Right ventricle myocardium superior (tissue), 1 donor: ENCODE measurements around the gene HCFC1. TPM values are rescaled to one million over a fixed set of nuclear protein-coding genes. Genes with fewer than 3 reads are reported as not detected.
"Not testable (repeated sequence)": the region's sequence is repeated elsewhere in the genome, so short reads cannot be mapped to it uniquely, and the experiment has no call there.

ENCODE experiments used
- ATAC-seq: fragments of 200-7000 bp; cut with Tn5 transposase; one replicate; pipeline ENCODE4 v1.9.1; 2020; ENCODE audit warnings: mild to moderate bottlenecking; ENCODE audit not compliant: poor library complexity
- DNase-seq: peaks from one replicate; pipeline ENCODE4 v3.0.0-alpha.2; 2020
- intact Hi-C: fragments of 100-400 bp; cut with DNase I; formaldehyde crosslinking; loops from one replicate; pipeline ENCODE4 v1.11.2; 2022
- total RNA-seq: library from RNA; stranded (reverse); fragmentation: NEBNext Ultra II Directional; extraction: Animal tissue kit (Norgen Biotek cat#: 25700); gene quantifications from one replicate; pipeline ENCODE4 v1.2.1, GENCODE V29; 2021
- donor health status: DM: no; HTN: yes; CAD: no; lungs with severe emphysema.

HCFC1 gene
- total RNA-seq, 1 donor from 2014 or later = 24.7 TPM

GRCh38 chrX:154011376-154012335, 40.0 kb upstream of the HCFC1 start:
- no peak for ATAC-seq

GRCh38 chrX:154010330-154011087, 38.9 kb upstream of the HCFC1 start:
- intact Hi-C loops = no loop called here
- ATAC-seq (no peak), DNase-seq (no peak)

More at GRCh38 chrX:154011376-154012335, 40.0 kb upstream of the HCFC1 start:
- DNase-seq = no peak
- intact Hi-C loops = no loop called here

GRCh38 chrX:154008521-154008920, 36.9 kb upstream of the HCFC1 start:
- DNase-seq (no peak), ATAC-seq (no peak)
- intact Hi-C loops = no loop called here

GRCh38 chrX:154006947-154007346, 35.3 kb upstream of the HCFC1 start:
- ATAC-seq (no peak), DNase-seq (no peak)
- intact Hi-C loops = no loop called here

- DNase-seq = no peak
- ATAC-seq = no peak
- intact Hi-C loops = no loop called here
These were observed 32.7 kb upstream of the HCFC1 start for GRCh38 chrX:154004315-154004714.

DNA sequence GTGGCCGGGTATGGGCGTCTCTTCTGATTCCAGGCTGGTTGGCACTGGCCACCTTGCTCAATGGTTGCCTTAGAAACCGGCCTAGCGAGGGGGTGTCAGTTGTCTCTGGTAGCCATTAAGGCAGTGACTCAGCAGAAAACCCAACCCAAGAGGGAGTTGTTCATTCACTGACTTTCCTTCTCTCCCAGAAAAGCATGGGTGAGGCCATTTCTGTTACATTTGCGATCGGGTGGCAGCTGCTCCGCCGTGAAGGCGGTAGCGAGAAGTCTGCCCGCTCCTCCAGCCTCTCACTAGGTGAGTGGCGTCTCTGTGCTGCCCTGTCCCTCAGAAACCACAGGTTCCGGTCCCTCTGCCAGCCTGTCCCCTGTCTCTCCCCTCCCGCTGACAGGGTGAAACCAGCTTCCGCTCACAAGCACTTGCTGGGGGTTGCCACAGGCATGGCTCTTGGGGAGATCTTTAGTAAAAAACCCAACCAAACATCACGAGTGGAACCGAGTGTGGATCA, 30.6 kb upstream of the HCFC1 start:
- DNase-seq (peak; percentile 55), ATAC-seq (peak; percentile 52)
- intact Hi-C loops = no loop called here

GRCh38 chrX:154000051-154000450, 28.4 kb upstream of the HCFC1 start:
- DNase-seq = no peak
- no peak for ATAC-seq
- intact Hi-C loops = no loop called here

DNA sequence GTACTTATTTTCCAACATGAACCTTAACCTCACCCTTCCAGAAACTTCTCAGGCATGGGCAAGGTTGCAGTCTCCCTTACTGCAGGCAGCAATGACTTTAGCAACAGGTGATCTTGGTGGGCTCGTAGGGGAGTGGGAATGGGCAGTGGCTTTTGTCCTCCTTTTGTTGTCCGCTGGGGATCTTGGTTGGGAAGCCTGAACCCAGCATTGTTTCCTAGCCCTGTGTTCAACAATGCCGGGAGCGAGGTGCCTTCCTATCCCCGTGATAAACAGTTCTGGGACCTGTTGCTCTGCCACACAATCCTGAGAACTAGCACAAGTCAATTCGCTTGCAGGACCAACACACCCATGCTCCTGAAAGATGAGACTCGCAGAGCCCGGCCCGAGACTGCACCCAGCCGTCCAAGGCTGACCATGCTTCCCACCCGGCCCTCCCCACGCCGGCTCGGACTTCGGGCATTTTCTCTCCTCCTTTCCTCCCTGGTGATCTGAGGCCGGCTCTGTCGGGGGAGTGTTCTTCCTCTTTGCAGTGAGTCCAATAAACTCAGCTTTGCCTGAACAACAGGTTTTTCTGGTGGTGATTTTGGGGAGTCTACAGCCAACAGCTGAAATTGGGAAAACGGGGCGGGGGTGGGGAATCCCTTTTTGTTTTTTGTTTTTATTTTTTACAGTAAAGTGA, 27.9 kb upstream of the HCFC1 start:
- DNase-seq = no peak
- ATAC-seq = no peak
- intact Hi-C loops = no loop called here

DNA sequence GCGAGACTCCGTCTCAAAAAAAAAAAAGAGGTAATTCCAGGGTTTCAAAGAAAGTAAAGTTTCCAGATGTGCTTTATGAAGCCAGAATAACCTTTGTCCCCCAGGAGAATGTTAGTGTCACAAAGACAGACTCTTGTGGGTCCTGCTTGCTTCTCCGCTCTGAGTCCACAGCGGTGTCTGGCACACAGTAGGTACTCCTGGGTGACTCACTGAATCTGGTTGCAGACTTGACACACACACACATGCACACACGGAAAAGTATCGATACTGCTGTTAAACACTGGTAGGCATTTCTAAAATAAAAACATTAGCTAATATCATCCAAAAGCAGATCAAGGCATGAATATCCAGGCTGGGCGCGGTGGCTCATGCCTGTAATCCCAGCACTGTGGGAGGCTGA, 23.9 kb upstream of the HCFC1 start:
- intact Hi-C loops = no loop called here
- no peak for DNase-seq
- ATAC-seq = no peak

DNA sequence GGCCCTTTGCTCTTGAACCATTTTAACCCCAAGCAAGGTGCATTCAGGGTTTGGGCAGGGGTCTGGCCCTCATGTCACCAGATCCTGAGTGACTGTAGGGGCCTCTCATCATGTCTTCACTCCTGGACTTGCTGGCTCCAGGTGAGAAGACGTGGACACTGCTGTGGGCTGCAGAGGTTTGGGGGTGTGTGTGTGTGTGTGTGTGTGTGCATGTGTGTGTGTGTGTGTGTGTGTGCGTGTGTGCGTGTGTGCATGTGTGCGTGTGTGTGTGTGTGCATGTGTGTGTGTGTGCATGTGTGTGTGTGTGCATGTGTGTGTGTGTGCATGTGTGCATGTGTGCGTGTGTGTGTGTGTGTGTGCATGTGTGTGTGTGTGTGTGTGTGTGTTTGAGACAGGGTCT, 22.8 kb upstream of the HCFC1 start:
- ATAC-seq, DNase-seq, intact Hi-C loops: not testable (repeated sequence)

DNA sequence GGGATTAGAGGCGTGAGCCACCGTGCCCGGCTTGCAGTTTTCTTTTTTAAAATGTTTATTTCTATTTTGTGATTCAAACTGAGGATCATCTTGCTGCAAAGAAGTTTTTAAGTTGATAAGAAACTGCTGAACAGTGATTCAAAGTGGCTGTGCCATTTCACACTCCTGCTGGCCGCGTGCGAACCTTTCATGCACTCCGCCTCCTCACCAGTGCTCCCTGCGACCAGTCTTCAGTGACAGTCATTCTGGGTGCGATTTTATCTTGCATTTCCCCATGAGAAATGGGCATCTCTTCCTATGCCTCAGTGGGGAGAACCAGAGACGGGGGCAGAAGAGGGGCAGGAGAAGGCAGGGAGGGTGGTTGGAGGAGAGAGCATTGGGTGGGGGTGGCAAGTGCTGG, 22.4 kb upstream of the HCFC1 start:
- no peak for DNase-seq
- ATAC-seq = no peak

DNA sequence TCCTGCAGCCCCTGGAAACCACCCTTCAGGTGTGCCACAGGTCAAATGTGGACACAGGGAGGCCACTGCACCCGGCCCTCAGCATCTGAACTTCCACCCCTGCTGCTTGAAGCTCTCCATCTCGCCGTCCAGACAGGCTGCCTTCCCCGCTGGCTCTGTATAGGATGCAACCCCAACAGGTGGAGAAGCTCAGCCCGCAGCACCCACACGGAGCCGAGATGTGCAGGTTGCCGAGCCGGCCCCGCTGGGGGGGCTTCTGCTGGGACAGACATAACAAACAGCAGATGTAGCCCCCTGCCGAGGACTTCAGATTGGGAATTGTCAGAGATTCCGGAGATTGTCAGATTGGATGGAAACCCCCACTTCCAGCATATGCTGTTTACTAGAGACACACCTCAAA, 21.5 kb upstream of the HCFC1 start:
- no peak for ATAC-seq
- DNase-seq = no peak
- intact Hi-C loops = no loop called here

More for the DNA sequence above, 22.4 kb upstream of the HCFC1 start:
- intact Hi-C loops = no loop called here

DNA sequence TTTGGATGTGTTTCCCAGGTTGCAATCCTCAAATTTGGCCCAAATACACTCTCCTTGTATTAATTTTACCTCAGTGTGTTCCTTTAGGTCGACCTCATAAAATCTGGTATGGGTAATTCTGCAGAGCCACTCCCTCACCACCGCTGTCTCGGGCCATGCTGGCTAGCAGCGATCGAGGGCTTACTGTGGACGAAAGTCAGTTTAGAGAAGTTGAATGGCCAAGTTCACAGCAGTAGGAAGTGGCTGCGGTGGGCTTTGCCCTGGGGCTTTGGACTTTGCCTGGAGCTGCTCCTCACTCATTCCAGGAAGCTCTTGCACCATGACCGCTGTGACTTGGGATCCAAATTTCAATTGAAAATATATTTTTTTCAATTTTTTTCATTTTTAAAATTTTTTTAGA, 20.6 kb upstream of the HCFC1 start:
- ATAC-seq (no peak), DNase-seq (no peak)
- intact Hi-C loops = no loop called here

DNA sequence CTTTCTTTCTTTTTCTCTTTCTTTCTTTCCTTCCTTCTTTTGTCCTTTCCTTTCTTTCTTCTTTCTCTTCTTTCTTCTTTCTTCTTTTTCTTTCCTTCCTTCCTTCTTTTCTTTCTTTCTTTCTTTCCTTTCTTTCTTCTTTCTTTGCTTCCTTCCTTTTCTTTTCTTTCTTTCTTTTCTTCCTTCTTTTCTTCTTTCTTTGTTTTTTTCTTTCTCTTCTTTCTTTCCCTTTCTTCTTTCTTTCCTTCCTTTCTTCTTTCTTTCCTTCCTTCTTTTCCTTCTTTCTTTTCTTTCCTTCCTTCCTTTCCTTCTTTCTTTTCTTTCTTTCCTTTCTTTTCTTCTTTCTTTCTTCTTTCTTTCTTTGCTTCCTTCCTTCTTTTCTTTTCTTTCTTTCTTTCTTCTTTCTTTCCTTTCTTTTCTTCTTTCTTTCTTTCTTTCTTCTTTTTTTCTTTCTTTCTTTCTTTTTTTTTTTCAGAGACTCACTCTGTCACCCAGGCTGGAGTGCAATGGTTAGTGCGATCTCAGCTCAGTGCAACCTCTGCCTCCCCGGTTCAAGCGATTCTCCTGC, 19.5 kb upstream of the HCFC1 start:
- ATAC-seq (no peak), DNase-seq (no peak)
- intact Hi-C loops = no loop called here

DNA sequence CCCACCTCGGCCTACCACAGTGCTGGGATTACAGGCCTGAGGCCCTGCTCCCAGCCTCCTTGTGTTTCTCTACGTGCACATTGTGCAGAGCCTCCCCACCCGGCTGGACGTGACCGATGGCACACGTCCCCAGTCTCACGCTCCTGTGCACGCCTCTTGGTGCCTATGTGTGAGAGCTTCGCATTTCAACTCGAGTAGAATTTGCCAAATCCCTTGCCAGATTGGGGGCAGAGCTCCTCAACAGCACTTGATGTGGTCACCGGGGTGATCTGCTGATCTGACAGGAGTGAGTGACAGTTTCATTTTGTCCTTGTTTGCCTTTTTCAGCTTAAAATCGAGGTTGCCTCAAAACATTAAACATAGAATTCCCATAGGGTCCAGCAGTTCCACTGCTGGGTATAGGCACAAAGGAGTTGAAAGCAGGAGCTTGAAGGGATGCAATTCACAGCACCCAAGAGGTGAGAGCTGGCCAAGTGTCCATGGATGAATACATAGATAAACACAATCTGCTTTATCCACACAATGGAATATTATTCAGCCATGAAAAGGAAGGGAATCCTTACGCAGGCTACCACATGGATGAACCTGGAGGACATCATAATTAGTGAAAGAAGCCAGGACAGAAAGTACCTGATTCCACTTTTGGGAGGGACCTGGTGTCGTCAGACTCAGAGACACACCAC, 18.5 kb upstream of the HCFC1 start:
- intact Hi-C loops = no loop called here
- DNase-seq = no peak
- no peak for ATAC-seq

DNA sequence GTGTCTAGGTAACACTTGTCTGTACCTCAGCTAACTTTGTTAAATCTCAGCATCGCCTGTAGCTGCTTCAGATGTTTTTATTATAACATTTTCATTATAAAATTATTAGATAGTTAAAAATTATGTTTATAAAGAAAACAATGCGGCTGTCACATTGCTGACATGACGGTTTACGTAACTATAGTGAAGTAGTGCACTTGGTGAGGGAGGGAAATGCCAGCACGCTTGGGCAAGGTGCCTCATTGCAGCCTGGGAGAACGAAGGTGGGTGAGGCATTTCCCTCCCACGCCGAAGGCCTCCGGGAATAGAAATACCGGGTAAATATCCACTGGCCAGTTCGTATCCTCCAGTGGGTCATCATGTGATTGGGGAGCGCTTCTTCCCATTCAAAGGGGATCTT, 16.9 kb upstream of the HCFC1 start:
- DNase-seq (no peak), ATAC-seq (no peak)
- intact Hi-C loops = no loop called here

GRCh38 chrX:153984351-153985178, 12.9 kb upstream of the HCFC1 start:
- intact Hi-C loops = no loop called here
- ATAC-seq = no peak
- no peak for DNase-seq
